K562 (cell line): Measurements from ENCODE around the gene SARS1. TPM values are rescaled to one million over a fixed set of nuclear protein-coding genes. Genes with fewer than 3 reads are reported as not detected.

Experiments
- ATF4 ChIP-seq: fragments of 450-650 bp; formaldehyde crosslinking; IDR thresholded peaks from 2 replicates; pipeline ENCODE4 v1.4.0; 2022; ENCODE audit warnings: mild to moderate bottlenecking, moderate library complexity
- CXXC5 ChIP-seq: fragments of 250-450 bp; sonication (Bioruptor Pico); IDR thresholded peaks from 2 replicates; pipeline ENCODE4 v1.8.0; 2022; ENCODE audit warnings: inconsistent platforms, mild to moderate bottlenecking, moderate library complexity
- EZH2 ChIP-seq: IDR thresholded peaks from 2 replicates; pipeline ENCODE4 v1.6.1; 2012; ENCODE audit warnings: low read depth, mild to moderate bottlenecking, inconsistent platforms, low read length, borderline replicate concordance
- JUND ChIP-seq, 2 experiments: IDR thresholded peaks; 2 replicates in 1 of 2; 3 replicates in 1 of 2; pipeline ENCODE4 v1.6.1; 2011; ENCODE audit warnings: borderline replicate concordance in 2 of 2, low read depth in 2 of 2, low read length in 2 of 2, improper control_type of control experiment in 1 of 2, missing biosample characterization in 1 of 2, missing genetic modification characterization in 1 of 2, missing genetic modification reagents in 1 of 2
- KDM1A ChIP-seq, 2 experiments: fragments of 450-650 bp; IDR thresholded peaks; 2 replicates each; pipeline ENCODE4 v1.6.1; 2016; ENCODE audit warnings: mild to moderate bottlenecking in 2 of 2
- NBN ChIP-seq: fragments of 450-650 bp; IDR thresholded peaks from 2 replicates; pipeline ENCODE4 v1.6.1; 2016; ENCODE audit warnings: low read depth, mild to moderate bottlenecking
- PHF20 ChIP-seq: fragments of 450-650 bp; IDR thresholded peaks from 2 replicates; pipeline ENCODE4 v1.6.1; 2018; ENCODE audit not compliant: partially characterized antibody
- PRPF4 ChIP-seq: fragments of 200-400 bp; formaldehyde crosslinking; IDR thresholded peaks from one replicate; pipeline ENCODE4 v1.6.1; 2017; ENCODE audit warnings: low read length, low read depth, mild to moderate bottlenecking; ENCODE audit not compliant: insufficient read depth, poor library complexity, severe bottlenecking
- RBBP5 ChIP-seq: fragments of 200-600 bp; sonication (generic); IDR thresholded peaks from 2 replicates; pipeline ENCODE4 v1.6.1; 2012; ENCODE audit warnings: borderline replicate concordance, mild to moderate bottlenecking, low read length, control low read depth, inconsistent platforms; ENCODE audit not compliant: insufficient read depth, poor library complexity, severe bottlenecking
- SAP30 ChIP-seq: fragments of 200-600 bp; sonication (generic); IDR thresholded peaks from 2 replicates; pipeline ENCODE4 v1.6.1; 2012; ENCODE audit warnings: borderline replicate concordance, low read depth, mild to moderate bottlenecking, moderate library complexity, low read length, control low read depth, inconsistent platforms; ENCODE audit not compliant: insufficient read depth, poor library complexity, severe bottlenecking
- SIX5 ChIP-seq, 2 experiments: IDR thresholded peaks; 2 replicates each; pipeline ENCODE4 v1.6.1; 2011; ENCODE audit warnings: low read length in 2 of 2, borderline replicate concordance in 1 of 2, low read depth in 1 of 2, mild to moderate bottlenecking in 1 of 2, moderate library complexity in 1 of 2; ENCODE audit not compliant: insufficient read depth in 1 of 2
- SMARCA4 ChIP-seq: fragments of 450-650 bp; IDR thresholded peaks from 2 replicates; pipeline ENCODE4 v1.6.1; 2016
- USF1 ChIP-seq: sonication (generic); formaldehyde crosslinking; IDR thresholded peaks from 2 replicates; pipeline ENCODE4 v1.9.0; 2022; ENCODE audit warnings: mild to moderate bottlenecking, missing genetic modification reagents
- ZNF696 ChIP-seq: fragments of 250-450 bp; sonication (Bioruptor Pico); conservative IDR thresholded peaks from 2 replicates; pipeline ENCODE4 v1.4.0; 2020; ENCODE audit warnings: mild to moderate bottlenecking, moderate library complexity
- ZNF699 ChIP-seq: fragments of 250-450 bp; sonication (Bioruptor Pico); IDR thresholded peaks from 2 replicates; pipeline ENCODE4 v1.8.0; 2021; ENCODE audit warnings: mild to moderate bottlenecking, moderate library complexity; ENCODE audit not compliant: insufficient replicate concordance
- polyA plus RNA-seq, 8 experiments: library from polyadenylated mRNA; depleted of rRNA in 4 of 8; stranded (reverse) in 5 of 8; unstranded in 3 of 8; fragments of >200 nt; fragmentation: Nextera tagmentation in 2 of 8; fragmentation: Illumina TruSeq in 1 of 8; extraction: Ambion mirVana in 2 of 8; extraction: Trizol in 1 of 8; gene quantifications; 2 replicates each; pipeline versions ENCODE4 v1.2.1 to v1.2.3, GENCODE V29; 2011 to 2014; ENCODE audit warnings: inconsistent platforms in 1 of 8, missing spikeins in 1 of 8
- total RNA-seq, 7 experiments: library from RNA; depleted of rRNA in 6 of 7; stranded (reverse); fragments of >200 nt in 6 of 7; fragmentation: Illumina TruSeq in 2 of 7; extraction: Trizol in 2 of 7; gene quantifications; 2 replicates each; pipeline versions ENCODE4 v1.2.1 to v1.2.3, GENCODE V29; 2011 to 2021; ENCODE audit warnings: low replicate concordance in 1 of 7
- TF ChIP-seq, protein P1 (sequence below): fragments of 250-450 bp; sonication (Bioruptor Pico); IDR thresholded peaks from 2 replicates; pipeline ENCODE4 v1.8.0; 2022; ENCODE audit warnings: inconsistent platforms, mild to moderate bottlenecking, moderate library complexity, borderline replicate concordance
- TF ChIP-seq, protein P2 (sequence below): fragments of 450-650 bp; IDR thresholded peaks from 2 replicates; pipeline ENCODE4 v1.7.1; 2018; ENCODE audit warnings: mild to moderate bottlenecking, low read depth; ENCODE audit not compliant: partially characterized antibody

The SARS1 gene
- total and polyA plus RNA-seq, 9 of the 15 experiments (the other 6 are each of a cell fraction or from before 2014, with no cell fraction given) = 221 to 623 (median 254) TPM

DNA sequence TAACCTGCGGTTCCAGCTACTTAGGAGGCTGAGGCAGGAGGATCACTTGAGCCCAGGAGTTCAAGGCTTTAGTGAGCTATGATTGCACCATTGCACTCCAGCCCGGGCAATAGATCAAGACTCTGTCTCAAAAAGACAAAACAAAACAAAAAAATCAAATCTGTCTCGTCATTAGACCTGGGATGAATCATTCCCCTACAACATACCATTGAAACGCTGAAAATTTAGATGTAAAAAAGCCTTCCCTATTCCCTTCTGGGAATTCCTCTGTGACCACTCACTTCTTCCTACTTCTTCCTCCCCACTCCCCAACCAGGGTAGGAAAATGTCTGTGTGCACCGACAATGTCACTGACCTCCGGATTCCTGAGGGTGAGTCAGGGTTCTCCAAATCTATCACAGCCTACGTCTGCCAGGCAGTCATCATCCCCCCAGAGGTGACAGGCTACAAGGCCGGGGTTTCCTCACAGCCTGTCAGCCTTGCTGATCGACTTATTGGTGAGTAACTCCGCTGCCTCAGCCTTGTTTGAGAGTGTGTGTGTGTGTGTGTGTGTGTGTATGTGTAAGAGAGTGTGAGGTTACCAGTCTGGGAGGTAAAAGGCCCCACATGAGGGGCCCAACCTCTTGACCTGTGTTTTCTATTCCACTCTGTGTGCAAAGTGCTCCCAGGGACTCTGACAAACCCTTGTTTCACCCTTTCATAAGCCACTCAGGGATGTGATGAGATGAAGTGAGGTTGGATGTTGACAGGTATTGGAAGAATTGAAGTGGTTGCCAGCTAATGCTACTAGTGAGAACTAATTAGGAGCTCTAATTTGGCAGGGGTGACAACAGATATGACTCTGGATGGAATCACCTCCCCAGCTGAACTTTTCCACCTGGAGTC is 16.3 kb upstream of the SARS1 start (continued):
- peak; percentile 86 for TF ChIP-seq JUND (IDR thresholded peaks at IDR 0.05; ENCODE audit: borderline replicate concordance, low read depth, low read length)
- peak; percentile 81; the same call in 2 of the 3 replicates for TF ChIP-seq JUND (tag; IDR thresholded peaks at IDR 0.05; ENCODE audit: borderline replicate concordance, low read depth, low read length)
- no peak for TF ChIP-seq ZNF699 (CRISPR knock-in tag)
- TF ChIP-seq SIX5 (IDR thresholded peaks at IDR 0.05; ENCODE audit: borderline replicate concordance in 1 of 2, insufficient read depth in 1 of 2, low read depth in 1 of 2, low read length in 2 of 2) = peak in 1 of 2 experiments; percentile 10; a peak in 1 of 4 replicates
- no peak for TF ChIP-seq PRPF4
- TF ChIP-seq USF1 (CRISPR knock-in tag) = no peak
- TF ChIP-seq, protein P1, sequence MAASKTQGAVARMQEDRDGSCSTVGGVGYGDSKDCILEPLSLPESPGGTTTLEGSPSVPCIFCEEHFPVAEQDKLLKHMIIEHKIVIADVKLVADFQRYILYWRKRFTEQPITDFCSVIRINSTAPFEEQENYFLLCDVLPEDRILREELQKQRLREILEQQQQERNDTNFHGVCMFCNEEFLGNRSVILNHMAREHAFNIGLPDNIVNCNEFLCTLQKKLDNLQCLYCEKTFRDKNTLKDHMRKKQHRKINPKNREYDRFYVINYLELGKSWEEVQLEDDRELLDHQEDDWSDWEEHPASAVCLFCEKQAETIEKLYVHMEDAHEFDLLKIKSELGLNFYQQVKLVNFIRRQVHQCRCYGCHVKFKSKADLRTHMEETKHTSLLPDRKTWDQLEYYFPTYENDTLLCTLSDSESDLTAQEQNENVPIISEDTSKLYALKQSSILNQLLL (CRISPR knock-in tag) = no peak
- TF ChIP-seq SAP30 = no peak
- TF ChIP-seq SMARCA4 = peak; percentile 86
- TF ChIP-seq ZNF696 (CRISPR knock-in tag) = no peak
- TF ChIP-seq NBN = peak; percentile 34; the same call in 1 of the 2 replicates
- TF ChIP-seq ATF4 (CRISPR knock-in tag) = 0 out of 2 replicates have a peak, but pooled peaks have one; percentile 53
- TF ChIP-seq EZH2 = no peak
- TF ChIP-seq CXXC5 (CRISPR knock-in tag) = peak; percentile 31
- no peak for TF ChIP-seq RBBP5
- peak; percentile 95 to 96 for TF ChIP-seq KDM1A (IDR thresholded peaks at IDR 0.05)
- TF ChIP-seq PHF20 = peak; percentile 42
- TF ChIP-seq, protein P2, sequence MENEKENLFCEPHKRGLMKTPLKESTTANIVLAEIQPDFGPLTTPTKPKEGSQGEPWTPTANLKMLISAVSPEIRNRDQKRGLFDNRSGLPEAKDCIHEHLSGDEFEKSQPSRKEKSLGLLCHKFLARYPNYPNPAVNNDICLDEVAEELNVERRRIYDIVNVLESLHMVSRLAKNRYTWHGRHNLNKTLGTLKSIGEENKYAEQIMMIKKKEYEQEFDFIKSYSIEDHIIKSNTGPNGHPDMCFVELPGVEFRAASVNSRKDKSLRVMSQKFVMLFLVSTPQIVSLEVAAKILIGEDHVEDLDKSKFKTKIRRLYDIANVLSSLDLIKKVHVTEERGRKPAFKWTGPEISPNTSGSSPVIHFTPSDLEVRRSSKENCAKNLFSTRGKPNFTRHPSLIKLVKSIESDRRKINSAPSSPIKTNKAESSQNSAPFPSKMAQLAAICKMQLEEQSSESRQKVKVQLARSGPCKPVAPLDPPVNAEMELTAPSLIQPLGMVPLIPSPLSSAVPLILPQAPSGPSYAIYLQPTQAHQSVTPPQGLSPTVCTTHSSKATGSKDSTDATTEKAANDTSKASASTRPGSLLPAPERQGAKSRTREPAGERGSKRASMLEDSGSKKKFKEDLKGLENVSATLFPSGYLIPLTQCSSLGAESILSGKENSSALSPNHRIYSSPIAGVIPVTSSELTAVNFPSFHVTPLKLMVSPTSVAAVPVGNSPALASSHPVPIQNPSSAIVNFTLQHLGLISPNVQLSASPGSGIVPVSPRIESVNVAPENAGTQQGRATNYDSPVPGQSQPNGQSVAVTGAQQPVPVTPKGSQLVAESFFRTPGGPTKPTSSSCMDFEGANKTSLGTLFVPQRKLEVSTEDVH = no peak
